NCI-H524 treated with DMSO at 0.1 percent for 48 hours (cell line): ENCODE measurements around the gene CMIP.
"Not testable (repeated sequence)": the region's sequence is repeated elsewhere in the genome, so short reads cannot be mapped to it uniquely, and the experiment has no call there.

ENCODE experiments used
- DNase-seq: peaks from one replicate; lab custom pipeline; 2025; lab: John Stamatoyannopoulos, UW

CMIP gene

GRCh38 chr16:81719993-81720392 lies 275.4 kb downstream of the CMIP start:
- DNase-seq, result no peak

- no peak for DNase-seq
Observed at GRCh38 chr16:81720973-81721906, 276.6 kb downstream of the CMIP start.

- peak; percentile 48 for DNase-seq
Observed at GRCh38 chr16:81723098-81723723, 278.6 kb downstream of the CMIP start.

GRCh38 chr16:81728435-81728834 lies 283.8 kb downstream of the CMIP start:
- no peak for DNase-seq

GRCh38 chr16:81729451-81729850 lies 284.8 kb downstream of the CMIP start:
- DNase-seq, result no peak

GRCh38 chr16:81730090-81731051 lies 285.8 kb downstream of the CMIP start:
- peak; percentile 74 for DNase-seq

GRCh38 chr16:81731649-81732048 lies 287.0 kb downstream of the CMIP start:
- no peak for DNase-seq

- DNase-seq, result no peak
Observed at GRCh38 chr16:81732699-81733098, 288.1 kb downstream of the CMIP start.

- no peak for DNase-seq
Observed at GRCh38 chr16:81733295-81733694, 288.7 kb downstream of the CMIP start.

GRCh38 chr16:81734632-81735434 lies 290.2 kb downstream of the CMIP start:
- DNase-seq, result no peak

GRCh38 chr16:81737885-81738536 lies 293.4 kb downstream of the CMIP start:
- DNase-seq, result peak; percentile 50

- DNase-seq, result no peak
Observed at GRCh38 chr16:81738783-81739496, 294.3 kb downstream of the CMIP start.

GRCh38 chr16:81739503-81739902 lies 294.9 kb downstream of the CMIP start:
- DNase-seq, result no peak

GRCh38 chr16:81740169-81740568 lies 295.6 kb downstream of the CMIP start:
- no peak for DNase-seq

- not testable (repeated sequence) for DNase-seq
Observed at GRCh38 chr16:81741430-81741770, 296.8 kb downstream of the CMIP start.

- DNase-seq, result no peak
Observed at GRCh38 chr16:81744385-81744784, 299.8 kb downstream of the CMIP start.

- no peak for DNase-seq
Observed at GRCh38 chr16:81744911-81745310, 300.3 kb downstream of the CMIP start.

- DNase-seq, result peak; percentile 24
Observed at GRCh38 chr16:81745704-81746558, 301.3 kb downstream of the CMIP start.

- DNase-seq, result no peak
Observed at GRCh38 chr16:81746566-81746965, 302.0 kb downstream of the CMIP start.
